K562 (cell line): ENCODE data around the gene PRKAG1. TPM values are rescaled to one million over a fixed set of nuclear protein-coding genes. Genes with fewer than 3 reads are reported as not detected.

Source experiments
- CEBPB ChIP-seq: fragments of 450-650 bp; IDR thresholded peaks from 2 replicates; pipeline ENCODE4 v1.6.1; 2016; ENCODE audit warnings: missing genetic modification characterization, missing compliant biosample characterization
- DMBX1 ChIP-seq: fragments of 250-450 bp; sonication (Bioruptor Pico); IDR thresholded peaks from 2 replicates; pipeline ENCODE4 v1.8.0; 2022; ENCODE audit warnings: inconsistent platforms, mild to moderate bottlenecking, moderate library complexity, borderline replicate concordance
- ELF2 ChIP-seq: fragments of 250-450 bp; sonication (Bioruptor Pico); IDR thresholded peaks from 2 replicates; pipeline ENCODE4 v1.5.0; 2021; ENCODE audit warnings: mild to moderate bottlenecking
- HDAC1 ChIP-seq, 2 experiments: fragments of 450-650 bp; IDR thresholded peaks; 2 replicates each; pipeline ENCODE4 v1.6.1; 2016 to 2017; ENCODE audit warnings: inconsistent platforms in 1 of 2, mild to moderate bottlenecking in 1 of 2, moderate library complexity in 1 of 2
- HSF4 ChIP-seq: fragments of 250-450 bp; sonication (Bioruptor Pico); IDR thresholded peaks from 2 replicates; pipeline ENCODE4 v2.1.2; 2022; ENCODE audit warnings: mild to moderate bottlenecking, moderate library complexity, borderline replicate concordance
- MAX ChIP-seq: sonication (generic); formaldehyde crosslinking; IDR thresholded peaks from 2 replicates; pipeline ENCODE4 v1.9.0; 2022; ENCODE audit warnings: mild to moderate bottlenecking, missing genetic modification reagents
- MBD2 ChIP-seq: sonication (generic); IDR thresholded peaks from 2 replicates; pipeline ENCODE4 v1.6.1; 2016; ENCODE audit warnings: low read depth, borderline replicate concordance
- MYNN ChIP-seq, 2 experiments: sonication (generic); formaldehyde crosslinking in 1 of 2; IDR thresholded peaks; 2 replicates each; pipeline versions ENCODE4 v1.5.0 to v1.6.1; 2016 to 2020; ENCODE audit warnings: antibody characterized with exemption in 1 of 2, missing genetic modification reagents in 1 of 2
- PKNOX1 ChIP-seq: fragments of 450-650 bp; IDR thresholded peaks from 2 replicates; pipeline ENCODE4 v1.6.1; 2016
- SP2 ChIP-seq: IDR thresholded peaks from 2 replicates; pipeline ENCODE4 v1.6.1; 2011; ENCODE audit warnings: mild to moderate bottlenecking, low read depth, low read length, moderate library complexity; ENCODE audit not compliant: poor library complexity, severe bottlenecking; ENCODE audit errors: extremely low read depth
- THRB ChIP-seq: fragments of 450-650 bp; formaldehyde crosslinking; conservative IDR thresholded peaks from 2 replicates; pipeline ENCODE4 v1.4.0; 2022; ENCODE audit warnings: mild to moderate bottlenecking, missing genetic modification characterization
- ZNF12 ChIP-seq: sonication (generic); formaldehyde crosslinking; IDR thresholded peaks from 2 replicates; pipeline ENCODE4 v1.4.0; 2020; ENCODE audit warnings: mild to moderate bottlenecking, missing genetic modification reagents
- ZNF282 ChIP-seq: sonication (generic); formaldehyde crosslinking; IDR thresholded peaks from 2 replicates; pipeline ENCODE4 v1.8.1; 2023; ENCODE audit warnings: missing genetic modification reagents
- ZNF551 ChIP-seq: fragments of 250-450 bp; sonication (Bioruptor Pico); IDR thresholded peaks from 2 replicates; pipeline ENCODE4 v1.5.0; 2021; ENCODE audit warnings: mild to moderate bottlenecking, moderate library complexity
- polyA plus RNA-seq, 8 experiments: library from polyadenylated mRNA; depleted of rRNA in 4 of 8; stranded (reverse) in 5 of 8; unstranded in 3 of 8; fragments of >200 nt; fragmentation: Nextera tagmentation in 2 of 8; fragmentation: Illumina TruSeq in 1 of 8; extraction: Ambion mirVana in 2 of 8; extraction: Trizol in 1 of 8; gene quantifications; 2 replicates each; pipeline versions ENCODE4 v1.2.1 to v1.2.3, GENCODE V29; 2011 to 2014; ENCODE audit warnings: inconsistent platforms in 1 of 8, missing spikeins in 1 of 8
- total RNA-seq, 7 experiments: library from RNA; depleted of rRNA in 6 of 7; stranded (reverse); fragments of >200 nt in 6 of 7; fragmentation: Illumina TruSeq in 2 of 7; extraction: Trizol in 2 of 7; gene quantifications; 2 replicates each; pipeline versions ENCODE4 v1.2.1 to v1.2.3, GENCODE V29; 2011 to 2021; ENCODE audit warnings: low replicate concordance in 1 of 7

PRKAG1 gene
- total and polyA plus RNA-seq, 9 of the 15 experiments (the other 6 are each of a cell fraction or from before 2014, with no cell fraction given), result 51.1 to 126 (median 79.1) TPM

GRCh38 chr12:48956279-48957140, 62.1 kb downstream of the PRKAG1 start (continued):
- TF ChIP-seq THRB (CRISPR knock-in tag) (no peak), ZNF12 (no peak), ZNF282 (CRISPR knock-in tag) (no peak), MAX (CRISPR knock-in tag) (no peak; the same call in 1 of the 2 replicates), ZNF551 (no peak), CEBPB (tag) (no peak), PKNOX1 (peak; percentile 64), MYNN (IDR thresholded peaks at IDR 0.05) (no peak), MYNN (CRISPR knock-in tag; IDR thresholded peaks at IDR 0.05) (no peak), SP2 (no peak), DMBX1 (CRISPR knock-in tag) (no peak), ELF2 (no peak), HDAC1 (IDR thresholded peaks at IDR 0.05) (peak in 1 of 2 experiments; percentile 57; a peak in 1 of 4 replicates), HSF4 (no peak), MBD2 (no peak)
